Adipose tissue (tissue), 3 donors: Measurements from ENCODE around the gene CCHCR1. TPM values are rescaled to one million over a fixed set of nuclear protein-coding genes. Genes with fewer than 3 reads are reported as not detected.
"Not testable (repeated sequence)": the region's sequence is repeated elsewhere in the genome, so short reads cannot be mapped to it uniquely, and the experiment has no call there.

Source experiments
- H3K27ac ChIP-seq: one replicate; pipeline ENCODE4 v1.5.1; 2013; ENCODE audit warnings: low read depth, low read length
- WGBS, 3 donors: extraction: QIAGEN DNeasy Blood & Tissue Kit; methylation state at CpG; one replicate each; pipeline ENCODE4 v1.1.7; 2013; 5-methylcytosine and 5-hydroxymethylcytosine counted together
- polyA plus RNA-seq, 3 donors: library from polyadenylated mRNA; stranded (reverse); fragments of 200-250 nt; gene quantifications; one replicate each; pipeline ENCODE4 v1.2.3, GENCODE V29; 2013
- donor health status: healthy with polysubstance abuse.
- donor health status: Bipolar disorder and iron deficiency.
- donor health status: healthy.

CCHCR1 gene
- polyA plus RNA-seq, 3 donors, result 6.1 to 11.0 (median 7.4) TPM

- no peak overlapping the region for H3K27ac ChIP-seq
- 68 to 86% (median 77%) methylated on average over 5 of the region's 5 CpGs for WGBS, 3 donors
Observed at GRCh38 chr6:31165986-31166385, 8.4 kb upstream of the CCHCR1 start.

- not testable (repeated sequence) for H3K27ac ChIP-seq
- whole genome bisulfite sequencing, 3 donors, result 78 to 93% (median 81%) methylated on average over 17 of the region's 17 CpGs
Observed at GRCh38 chr6:31165064-31165832, 7.6 kb upstream of the CCHCR1 start.

GRCh38 chr6:31164475-31165063 lies 7.0 kb upstream of the CCHCR1 start:
- 90 to 96% (median 91%) methylated on average over 7 to 8 of the region's 9 CpGs for WGBS, 3 donors
- not testable (repeated sequence) for H3K27ac ChIP-seq

- H3K27ac ChIP-seq, result no peak overlapping the region
Observed at GRCh38 chr6:31163922-31164321, 6.3 kb upstream of the CCHCR1 start.

GRCh38 chr6:31162463-31163165 lies 5.0 kb upstream of the CCHCR1 start:
- 85 to 88% (median 87%) methylated on average over 13 of the region's 13 CpGs for WGBS, 3 donors
- no peak overlapping the region for H3K27ac ChIP-seq

DNA sequence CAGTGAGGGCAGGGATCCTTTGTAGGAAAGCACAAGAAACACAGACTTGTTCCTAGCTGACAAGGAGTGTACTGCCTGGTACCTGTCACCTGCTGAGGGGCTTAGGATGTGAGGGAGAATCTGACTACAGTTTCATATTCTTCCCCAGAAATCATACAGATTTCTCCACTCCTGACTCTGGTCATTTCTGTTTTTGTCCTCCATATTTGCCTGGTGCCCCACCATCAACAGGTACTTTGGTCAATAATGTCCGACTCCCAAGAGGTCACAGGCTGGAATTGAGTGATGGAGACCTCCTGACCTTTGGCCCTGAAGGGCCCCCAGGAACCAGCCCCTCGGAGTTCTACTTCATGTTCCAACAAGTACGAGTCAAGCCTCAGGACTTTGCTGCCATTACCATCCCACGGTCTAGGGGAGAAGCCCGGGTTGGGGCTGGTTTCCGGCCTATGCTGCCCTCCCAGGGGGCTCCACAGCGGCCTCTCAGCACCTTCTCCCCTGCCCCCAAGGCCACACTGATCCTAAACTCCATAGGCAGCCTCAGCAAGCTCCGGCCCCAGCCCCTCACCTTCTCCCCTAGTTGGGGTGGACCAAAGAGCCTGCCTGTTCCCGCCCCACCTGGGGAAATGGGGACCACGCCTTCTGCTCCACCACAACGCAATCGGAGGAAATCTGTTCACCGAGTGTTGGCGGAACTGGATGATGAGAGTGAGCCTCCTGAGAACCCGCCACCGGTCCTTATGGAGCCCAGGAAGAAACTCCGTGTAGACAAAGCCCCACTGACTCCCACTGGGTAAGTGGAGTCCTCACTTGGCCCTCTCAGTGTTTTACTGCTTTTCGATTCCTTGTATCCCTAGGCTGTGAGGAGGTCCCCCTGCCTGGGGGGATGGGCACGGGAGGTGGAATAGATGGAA lies 3.9 kb upstream of the CCHCR1 start:
- H3K27ac ChIP-seq, result no peak overlapping the region
- 91 to 92% (median 91%) methylated on average over 19 of the region's 19 CpGs for WGBS, 3 donors

DNA sequence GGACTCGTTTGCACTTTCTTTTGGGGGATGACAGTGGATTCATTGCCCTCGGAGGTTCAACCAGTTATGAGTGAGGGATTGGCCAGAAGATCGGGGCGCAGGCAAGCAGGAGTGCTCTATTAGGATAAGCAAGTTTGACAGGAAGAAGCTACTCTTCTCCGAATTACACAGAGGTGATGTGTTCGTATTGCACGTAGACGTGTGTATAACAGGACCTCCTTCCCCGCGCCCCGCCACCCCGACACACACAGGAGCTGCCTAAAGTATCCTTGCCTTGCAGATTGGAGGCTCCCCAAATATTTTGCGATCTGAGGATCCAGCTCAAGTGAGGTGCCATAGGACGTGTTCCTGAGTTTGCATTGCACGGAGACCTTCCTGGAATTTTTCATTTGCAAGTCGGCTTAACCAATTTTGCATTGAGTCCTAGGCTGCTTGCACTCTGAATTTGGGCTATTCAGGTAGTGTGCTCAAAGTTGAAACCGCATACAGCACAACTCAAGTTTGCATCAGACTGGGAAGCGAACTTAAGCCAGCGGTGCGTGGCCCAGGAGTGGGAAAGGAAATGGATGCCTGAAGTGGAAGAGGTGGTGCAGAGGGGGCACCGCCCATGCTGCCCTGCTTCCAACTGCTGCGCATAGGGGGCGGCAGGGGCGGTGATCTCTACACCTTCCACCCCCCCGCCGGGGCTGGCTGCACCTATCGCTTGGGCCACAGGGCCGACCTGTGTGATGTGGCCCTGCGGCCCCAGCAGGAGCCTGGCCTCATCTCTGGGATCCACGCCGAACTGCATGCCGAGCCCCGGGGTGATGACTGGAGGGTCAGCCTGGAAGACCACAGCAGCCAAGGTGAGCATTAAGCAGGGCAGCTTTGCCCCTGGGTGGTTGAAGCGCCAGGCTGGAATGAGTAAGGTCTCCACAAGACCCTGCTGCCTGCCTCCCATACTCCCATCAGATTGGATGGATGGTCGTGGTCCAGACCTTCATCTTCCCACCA lies 1.6 kb upstream of the CCHCR1 start:
- 20 to 26% (median 23%) methylated on average over 35 of the region's 35 CpGs for WGBS, 3 donors
- H3K27ac ChIP-seq, result no peak overlapping the region

- H3K27ac ChIP-seq, result no peak within 1 kb of the TSS
- 0 to 1% (median 0%) methylated on average over 65 of the region's 65 CpGs for WGBS, 3 donors
Observed at GRCh38 chr6:31158140-31158862, 699 bp upstream of the CCHCR1 start, which contains the start of gene TCF19. TSS of gene TCF19 (plus strand) at chr6:31158589. CDS start at chr6:31159470, 881 bp downstream.

- WGBS, 3 donors, result 91 to 95% (median 94%) methylated on average over 7 of the region's 7 CpGs
Observed at GRCh38 chr6:31156641-31157040, 961 bp downstream of the CCHCR1 start.

GRCh38 chr6:31154436-31154835 lies 3.2 kb downstream of the CCHCR1 start:
- H3K27ac ChIP-seq, result no peak overlapping the region
- WGBS, 3 donors, result 86 to 96% (median 95%) methylated on average over 15 of the region's 15 CpGs

More at GRCh38 chr6:31156641-31157040, 961 bp downstream of the CCHCR1 start:
- H3K27ac ChIP-seq, result no peak overlapping the region

GRCh38 chr6:31152781-31153180 lies 4.8 kb downstream of the CCHCR1 start:
- 85 to 95% (median 92%) methylated on average over 7 of the region's 7 CpGs for WGBS, 3 donors
- H3K27ac ChIP-seq, result no peak overlapping the region

DNA sequence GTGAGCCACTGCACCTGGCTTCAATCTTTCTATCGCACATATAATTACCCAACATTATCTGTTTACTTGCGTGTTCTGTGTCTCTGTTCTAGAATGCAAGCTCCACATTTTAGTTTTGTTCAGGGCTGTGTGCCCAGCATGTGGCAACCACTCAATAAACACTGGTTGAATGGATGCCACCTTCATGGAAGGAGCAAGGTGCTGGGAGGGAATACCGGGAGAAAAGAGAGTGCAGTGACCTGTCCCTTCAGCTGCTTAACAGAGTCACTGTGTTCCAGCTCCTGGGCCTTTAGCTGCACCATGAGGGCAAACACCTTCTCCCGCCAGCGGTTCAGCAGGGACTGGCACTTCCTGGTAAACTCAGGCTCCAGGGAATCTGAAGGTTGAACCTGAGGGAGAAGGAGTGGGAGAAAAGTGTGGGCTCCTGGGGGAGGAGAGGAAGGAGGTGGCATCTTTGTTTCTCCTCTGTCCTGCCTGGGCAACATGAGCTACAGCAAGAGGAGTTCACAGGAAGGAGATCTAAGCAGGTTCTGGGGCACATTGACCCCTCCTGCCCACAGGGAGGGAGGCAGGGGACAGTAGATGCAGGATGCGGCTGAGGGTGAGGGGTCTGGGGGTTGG lies 7.7 kb downstream of the CCHCR1 start:
- H3K27ac ChIP-seq, result no peak overlapping the region
- WGBS, 3 donors, result 86 to 95% (median 88%) methylated on average over 6 of the region's 6 CpGs

DNA sequence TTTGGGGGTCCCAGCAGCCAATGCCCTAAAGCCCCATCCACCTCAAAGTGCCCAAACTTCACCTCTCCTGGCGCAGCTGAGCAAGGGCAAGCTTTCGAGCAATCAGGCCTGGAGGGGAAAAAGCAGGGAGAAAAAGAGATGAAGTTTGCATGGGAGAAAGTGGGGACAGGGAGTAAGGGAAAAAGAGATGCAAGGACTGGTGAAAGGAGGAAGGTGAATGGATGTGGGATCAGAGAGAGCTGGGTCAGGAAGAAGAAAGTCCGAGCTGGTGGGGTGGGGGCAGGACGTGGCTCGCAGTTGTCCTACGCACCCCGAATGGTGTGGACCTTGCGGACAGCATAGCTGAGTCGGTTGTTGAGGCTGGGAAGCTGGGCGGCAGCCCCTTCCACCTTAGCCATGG lies 12.2 kb downstream of the CCHCR1 start:
- 95 to 97% (median 95%) methylated on average over 10 of the region's 10 CpGs for WGBS, 3 donors
- no peak overlapping the region for H3K27ac ChIP-seq

DNA sequence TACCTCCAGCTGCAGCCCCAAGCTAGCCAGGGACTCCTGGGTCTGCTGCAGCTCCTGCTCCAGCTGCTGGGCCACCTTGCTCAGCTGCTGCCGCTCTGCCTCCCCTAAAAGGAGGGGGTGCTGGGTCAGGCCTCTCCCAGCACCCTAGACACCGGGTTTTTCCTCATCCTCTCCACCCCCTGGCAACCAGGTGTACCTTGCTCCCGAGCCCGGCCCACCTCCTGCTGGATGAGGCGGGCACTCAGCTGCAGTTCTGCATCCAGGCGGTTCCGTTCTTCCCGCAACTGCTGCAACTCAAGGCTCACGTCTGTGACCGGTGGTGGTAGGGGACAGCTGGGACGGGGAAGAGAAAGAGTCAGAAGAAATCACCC lies 12.6 kb downstream of the CCHCR1 start:
- no peak overlapping the region for H3K27ac ChIP-seq
- WGBS, 3 donors, result 76 to 83% (median 78%) methylated on average over 11 of the region's 11 CpGs

- H3K27ac ChIP-seq, result no peak overlapping the region
- 84 to 90% (median 85%) methylated on average over 18 of the region's 18 CpGs for WGBS, 3 donors
Observed at GRCh38 chr6:31144296-31144969, 13.2 kb downstream of the CCHCR1 start.

- H3K27ac ChIP-seq, result no peak overlapping the region
- 43 to 66% (median 59%) methylated on average over 11 of the region's 11 CpGs for WGBS, 3 donors
Observed at GRCh38 chr6:31143148-31143547, 14.5 kb downstream of the CCHCR1 start.
